A549 (cell line): ENCODE data around the gene KCNAB3.

ENCODE experiments used
- HDAC2 ChIP-seq: fragments of 200-600 bp; sonication (generic); IDR thresholded peaks from 2 replicates; pipeline ENCODE4 v1.6.1; 2016
- MYC ChIP-seq: IDR thresholded peaks from 2 replicates; pipeline ENCODE4 v1.6.1; 2012; ENCODE audit warnings: mild to moderate bottlenecking, inconsistent platforms, low read length, improper control_type of control experiment, borderline replicate concordance
- POLR2A ChIP-seq: IDR thresholded peaks from 2 replicates; pipeline ENCODE4 v1.6.1; 2012; ENCODE audit warnings: mild to moderate bottlenecking, low read length

- no peak for TF ChIP-seq POLR2A
- TF ChIP-seq MYC: no peak
- no peak for TF ChIP-seq HDAC2
Measured at GRCh38 chr17:7873051-7873450, 56.6 kb downstream of the KCNAB3 start.
